Spinal cord (tissue), 10 donors: ENCODE data around the gene SLIRP. TPM values are rescaled to one million over a fixed set of nuclear protein-coding genes. Genes with fewer than 3 reads are reported as not detected.
A peak's percentile ranks its signal among the peaks of the same experiment; 100 is the strongest.

Experiments
- DNase-seq, 6 donors: peaks; one replicate each; pipeline versions ENCODE4 v3.0.0 to v3.0.0-alpha.2; 2013 to 2015; ENCODE audit warnings: low spot score in 6 of 6, low read depth in 4 of 6
- H3K27ac ChIP-seq: one replicate; pipeline ENCODE4 v1.5.1; 2013; ENCODE audit warnings: low read depth, low read length, control low read depth
- H3K27me3 ChIP-seq: one replicate; pipeline ENCODE4 v1.6.1; 2013; ENCODE audit warnings: low read length; ENCODE audit not compliant: control insufficient read depth, insufficient read depth
- H3K36me3 ChIP-seq: one replicate; pipeline ENCODE4 v1.6.1; 2013; ENCODE audit warnings: low read length; ENCODE audit not compliant: control insufficient read depth, insufficient read depth
- H3K4me1 ChIP-seq: one replicate; pipeline ENCODE4 v1.6.1; 2013; ENCODE audit warnings: low read length; ENCODE audit not compliant: control insufficient read depth, insufficient read depth
- H3K4me3 ChIP-seq: one replicate; pipeline ENCODE4 v1.5.1; 2013; ENCODE audit warnings: low read depth, low read length, control low read depth
- H3K9me3 ChIP-seq: one replicate; pipeline ENCODE4 v1.6.1; 2013; ENCODE audit warnings: low read length; ENCODE audit not compliant: control insufficient read depth, insufficient read depth
- WGBS: methylation state at CpG from one replicate; pipeline ENCODE4 v1.1.5; 2013; ENCODE audit warnings: missing lambda C conversion rate; ENCODE audit not compliant: insufficient coverage; 5-methylcytosine and 5-hydroxymethylcytosine counted together
- polyA plus RNA-seq, 2 donors: library from polyadenylated mRNA; unstranded; fragments of 120-200 nt; gene quantifications; one replicate each; pipeline ENCODE4 v1.2.1, GENCODE V29; 2013; ENCODE audit not compliant: insufficient read length in 2 of 2
- total RNA-seq, 2 donors: library from RNA; depleted of rRNA in 1 of 2; stranded (reverse); fragments of 120-200 nt in 1 of 2; fragments of >200 nt in 1 of 2; gene quantifications; one replicate each; pipeline versions ENCODE4 v1.2.3 to v1.2.4, GENCODE V29; 2013 to 2014
- donor health status: healthy.

The SLIRP gene
- total and polyA plus RNA-seq, 4 donors = 73.5 to 188 (median 120) TPM

- no CpG with 5 or more reads among the region's 1 CpG for WGBS
- H3K9me3 ChIP-seq = no peaks in the 10 kb centered on the region
- H3K4me1 ChIP-seq = no peaks in the 10 kb centered on the region
- H3K4me3 ChIP-seq = no peak overlapping the region
- no peak overlapping the region for H3K27ac ChIP-seq
- peaks cover 16% of the 10 kb centered on the region for H3K36me3 ChIP-seq
- no peaks in the 10 kb centered on the region for H3K27me3 ChIP-seq
- DNase-seq = no peak
Measured at GRCh38 chr14:77682158-77682553, 25.7 kb upstream of the SLIRP start.

DNA sequence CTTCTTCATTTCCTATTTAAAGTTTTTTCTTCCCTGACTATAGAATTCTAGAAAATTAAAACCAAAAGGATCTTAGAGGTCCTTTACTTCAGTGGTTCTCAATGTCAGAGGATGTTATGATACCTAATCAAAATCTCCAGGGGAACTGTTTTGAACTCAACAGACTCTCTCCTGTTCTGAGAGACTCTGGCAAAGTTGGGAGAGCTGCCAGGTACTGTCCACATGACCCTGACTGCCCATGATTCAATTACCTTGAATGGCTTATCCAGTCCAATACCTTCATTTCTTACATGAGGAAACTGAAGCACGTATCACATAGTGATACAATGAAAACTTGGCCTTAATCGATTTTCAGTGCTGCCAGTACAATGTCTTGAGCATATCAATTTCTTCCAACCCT is 16.6 kb upstream of the SLIRP start:
- no peak for DNase-seq
- no peak overlapping the region for H3K4me3 ChIP-seq
- no peak overlapping the region for H3K27ac ChIP-seq
- no peaks in the 10 kb centered on the region for H3K9me3 ChIP-seq
- H3K27me3 ChIP-seq = no peaks in the 10 kb centered on the region
- H3K4me1 ChIP-seq = no peaks in the 10 kb centered on the region
- 87% methylated on average over 2 of the region's 2 CpGs for WGBS
- peaks cover 19% of the 10 kb centered on the region for H3K36me3 ChIP-seq

DNA sequence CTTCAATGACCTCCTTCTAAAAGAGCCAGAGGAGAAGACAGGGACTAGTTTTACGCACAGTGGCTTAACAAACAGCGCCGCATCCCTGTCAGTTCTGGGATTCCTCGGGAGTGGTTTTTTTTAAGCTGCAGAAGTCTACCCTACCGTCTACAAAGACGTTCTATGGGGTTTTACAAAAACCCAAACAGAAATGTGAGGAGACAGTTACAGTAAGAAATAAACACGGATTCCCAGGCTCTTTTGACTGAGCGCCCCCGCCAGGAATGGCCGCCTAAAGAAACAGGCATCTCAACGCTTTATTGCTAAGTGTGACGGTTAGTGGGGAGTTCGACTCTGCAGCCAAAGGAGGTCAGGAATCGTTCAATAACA is 564 bp upstream of the SLIRP start:
- Histone ChIP-seq H3K4me3 (peak overlapping the region; percentile 100), H3K27ac (peak overlapping the region; percentile 47), H3K9me3 (no peaks in the 10 kb centered on the region), H3K4me1 (peaks cover 5% of the 10 kb centered on the region), H3K27me3 (no peaks in the 10 kb centered on the region), H3K36me3 (peaks cover 33% of the 10 kb centered on the region)
- peak in 5 of 6 donors; percentile 12 to 79 (median 38) for DNase-seq
- 0% methylated on average over 11 of the region's 14 CpGs for WGBS

GRCh38 chr14:77708749-77709148 is 846 bp downstream of the SLIRP start:
- H3K27me3 ChIP-seq = no peaks in the 10 kb centered on the region
- H3K36me3 ChIP-seq = peaks cover 26% of the 10 kb centered on the region
- H3K4me3 ChIP-seq = peak overlapping the region; percentile 100
- WGBS = 7% methylated on average over 2 of the region's 7 CpGs
- H3K27ac ChIP-seq = no peak overlapping the region
- peaks cover 5% of the 10 kb centered on the region for H3K4me1 ChIP-seq
- DNase-seq = no peak
- no peaks in the 10 kb centered on the region for H3K9me3 ChIP-seq

GRCh38 chr14:77709412-77709811 is 1.5 kb downstream of the SLIRP start:
- H3K27ac ChIP-seq = no peak overlapping the region
- no peak overlapping the region for H3K4me3 ChIP-seq
- H3K36me3 ChIP-seq = peaks cover 26% of the 10 kb centered on the region
- 38% methylated on average over 2 of the region's 3 CpGs for WGBS
- no peaks in the 10 kb centered on the region for H3K27me3 ChIP-seq
- H3K9me3 ChIP-seq = no peaks in the 10 kb centered on the region
- peaks cover 5% of the 10 kb centered on the region for H3K4me1 ChIP-seq
- no peak for DNase-seq

DNA sequence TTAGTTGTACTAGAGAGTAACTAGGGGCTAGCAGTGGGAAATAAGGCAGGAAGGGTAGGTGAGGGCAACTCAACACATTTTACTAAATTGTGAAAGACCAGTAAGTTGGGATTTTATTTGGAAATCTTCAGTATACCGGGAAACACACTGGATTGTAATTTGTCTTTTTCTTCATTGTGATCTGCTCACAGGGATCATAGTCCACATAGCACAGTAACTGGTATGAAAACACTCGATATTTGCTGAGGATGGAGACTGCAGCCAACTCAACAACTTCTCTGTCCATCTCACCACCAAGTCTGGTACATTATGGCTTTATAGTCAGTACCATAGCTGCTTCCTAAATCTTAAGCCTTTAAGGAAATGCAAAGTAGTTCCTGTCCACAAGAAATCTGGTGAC is 2.5 kb downstream of the SLIRP start:
- H3K4me1 ChIP-seq = peaks cover 5% of the 10 kb centered on the region
- H3K4me3 ChIP-seq = no peak overlapping the region
- peaks cover 23% of the 10 kb centered on the region for H3K36me3 ChIP-seq
- H3K9me3 ChIP-seq = no peaks in the 10 kb centered on the region
- H3K27ac ChIP-seq = no peak overlapping the region
- H3K27me3 ChIP-seq = no peaks in the 10 kb centered on the region
- DNase-seq = no peak
- WGBS = 90% methylated on average over 1 of the region's 2 CpGs

- Histone ChIP-seq H3K4me3 (no peak overlapping the region), H3K27ac (no peak overlapping the region), H3K9me3 (no peaks in the 10 kb centered on the region), H3K4me1 (no peaks in the 10 kb centered on the region), H3K27me3 (no peaks in the 10 kb centered on the region), H3K36me3 (peaks cover 49% of the 10 kb centered on the region)
- 100% methylated on average over 3 of the region's 6 CpGs for WGBS
- DNase-seq = no peak
Measured at GRCh38 chr14:77714926-77715325, 7.0 kb downstream of the SLIRP start.

- 67% methylated on average over 2 of the region's 5 CpGs for WGBS
- H3K9me3 ChIP-seq = no peaks in the 10 kb centered on the region
- H3K36me3 ChIP-seq = peaks cover 45% of the 10 kb centered on the region
- DNase-seq = no peak
- H3K27ac ChIP-seq = no peak overlapping the region
- H3K4me3 ChIP-seq = no peak overlapping the region
- no peaks in the 10 kb centered on the region for H3K27me3 ChIP-seq
- H3K4me1 ChIP-seq = no peaks in the 10 kb centered on the region
Measured at GRCh38 chr14:77717608-77718305, 9.9 kb downstream of the SLIRP start.

GRCh38 chr14:77721437-77721836 is 13.5 kb downstream of the SLIRP start:
- WGBS = 92% methylated on average over 4 of the region's 5 CpGs
- H3K27ac ChIP-seq = no peak overlapping the region
- no peaks in the 10 kb centered on the region for H3K9me3 ChIP-seq
- no peak overlapping the region for H3K4me3 ChIP-seq
- no peaks in the 10 kb centered on the region for H3K27me3 ChIP-seq
- DNase-seq = no peak
- peaks cover 50% of the 10 kb centered on the region for H3K36me3 ChIP-seq
- H3K4me1 ChIP-seq = no peaks in the 10 kb centered on the region

GRCh38 chr14:77722301-77722700 is 14.4 kb downstream of the SLIRP start:
- no peaks in the 10 kb centered on the region for H3K27me3 ChIP-seq
- no peak for DNase-seq
- H3K9me3 ChIP-seq = no peaks in the 10 kb centered on the region
- WGBS = no CpG with 5 or more reads among the region's 3 CpGs
- peaks cover 51% of the 10 kb centered on the region for H3K36me3 ChIP-seq
- H3K4me3 ChIP-seq = no peak overlapping the region
- H3K4me1 ChIP-seq = no peaks in the 10 kb centered on the region
- H3K27ac ChIP-seq = no peak overlapping the region
